Umbilical cord (tissue), 2 donors: Measurements from ENCODE around the gene PREX1. TPM values are rescaled to one million over a fixed set of nuclear protein-coding genes. Genes with fewer than 3 reads are reported as not detected.
A peak's percentile ranks its signal among the peaks of the same experiment; 100 is the strongest.
"Not testable (repeated sequence)": the region's sequence is repeated elsewhere in the genome, so short reads cannot be mapped to it uniquely, and the experiment has no call there.

ENCODE experiments used
- DNase-seq: peaks from one replicate; pipeline ENCODE4 v3.0.0-alpha.2; 2015; ENCODE audit warnings: low spot score
- total RNA-seq: library from RNA; depleted of rRNA; stranded (reverse); fragments of >200 nt; gene quantifications from one replicate; pipeline ENCODE4 v1.2.3, GENCODE V29; 2014; ENCODE audit warnings: low replicate concordance; ENCODE audit not compliant: insufficient read depth

Gene PREX1
- total RNA-seq, 1 donor from 2014 or later: 6.5 TPM

GRCh38 chr20:48846516-48847492, 19.0 kb upstream of the PREX1 start:
- DNase-seq: no peak

GRCh38 chr20:48845721-48846306, 18.0 kb upstream of the PREX1 start:
- no peak for DNase-seq

- no peak for DNase-seq
These were observed 17.2 kb upstream of the PREX1 start for GRCh38 chr20:48844996-48845395.

GRCh38 chr20:48843896-48844295, 16.1 kb upstream of the PREX1 start:
- not testable (repeated sequence) for DNase-seq

- no peak for DNase-seq
These were observed 15.4 kb upstream of the PREX1 start for GRCh38 chr20:48843057-48843806.

- peak; percentile 20 for DNase-seq
These were observed 14.2 kb upstream of the PREX1 start for GRCh38 chr20:48841875-48842529.

GRCh38 chr20:48841196-48841874, 13.5 kb upstream of the PREX1 start:
- DNase-seq: no peak

- DNase-seq: no peak
These were observed 11.5 kb upstream of the PREX1 start for GRCh38 chr20:48839154-48839917.

- DNase-seq: no peak
These were observed 9.2 kb upstream of the PREX1 start for GRCh38 chr20:48837014-48837413.

- DNase-seq: no peak
These were observed 7.6 kb upstream of the PREX1 start for GRCh38 chr20:48835390-48835789.

GRCh38 chr20:48834278-48834677, 6.5 kb upstream of the PREX1 start:
- DNase-seq: no peak

GRCh38 chr20:48832405-48832730, 4.6 kb upstream of the PREX1 start:
- no peak for DNase-seq

- peak; percentile 54 for DNase-seq
These were observed 4.1 kb upstream of the PREX1 start for GRCh38 chr20:48831718-48832404.

- DNase-seq: no peak
These were observed 3.1 kb upstream of the PREX1 start for GRCh38 chr20:48830826-48831318.

GRCh38 chr20:48829940-48830339, 2.1 kb upstream of the PREX1 start:
- no peak for DNase-seq

GRCh38 chr20:48828734-48829460, 1.1 kb upstream of the PREX1 start:
- DNase-seq: no peak

- peak; percentile 23 for DNase-seq
These were observed 672 bp downstream of the PREX1 start for GRCh38 chr20:48826883-48827771.

GRCh38 chr20:48826480-48826879, 1.3 kb downstream of the PREX1 start:
- DNase-seq: not testable (repeated sequence)
